ENCODE measurements around the gene TESPA1. TPM values are rescaled to one million over a fixed set of nuclear protein-coding genes. Genes with fewer than 3 reads are reported as not detected.

The TESPA1 gene
- total and polyA plus RNA-seq, 9 of the 15 experiments (the other 6 are each of a cell fraction or from before 2014, with no cell fraction given): 0.72 to 7.1 (median 2.4) TPM

DNA sequence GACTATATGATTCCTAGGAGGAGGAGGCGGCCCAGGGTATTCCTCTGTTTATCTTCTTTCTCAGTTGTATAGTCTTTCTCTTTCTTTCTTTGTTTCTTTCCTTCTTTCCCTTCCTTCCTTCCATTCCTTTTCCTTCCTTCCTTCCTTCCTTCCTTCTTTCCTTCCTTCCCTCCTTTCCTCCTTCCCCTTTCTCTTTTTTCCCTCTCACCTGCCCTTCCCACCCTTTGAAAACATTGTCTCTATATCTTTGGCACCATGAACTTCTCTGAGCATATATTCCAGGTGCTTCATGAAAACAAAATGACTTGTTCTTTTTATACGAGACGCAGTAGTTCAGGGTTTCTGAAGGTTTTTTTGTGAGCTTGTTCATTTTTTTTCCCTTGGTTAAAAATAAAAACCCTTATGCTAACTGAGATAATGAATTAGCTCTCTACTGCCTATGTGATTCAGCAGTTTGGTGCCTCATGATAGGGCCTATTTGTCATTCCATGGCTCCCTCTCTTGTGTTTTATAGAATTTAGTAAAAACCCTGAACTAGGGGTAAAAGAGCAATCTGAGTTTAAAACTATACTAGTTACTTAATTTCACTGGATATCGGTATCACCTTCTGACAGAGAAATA, 3.2 kb upstream of the TESPA1 start (continued):
- TF ChIP-seq DNMT1 (IDR thresholded peaks at IDR 0.05) (0 out of 2 replicates have a peak, but pooled peaks have one; percentile 71), STAT5A (IDR thresholded peaks at IDR 0.05; ENCODE audit: borderline replicate concordance, low read length) (peak; percentile 40; the same call in 1 of the 2 replicates), C11orf30 (IDR thresholded peaks at IDR 0.05; ENCODE audit: low read depth) (peak; percentile 88), CSDE1 (IDR thresholded peaks at IDR 0.05) (0 out of 4 replicates have a peak, but pooled peaks of 1 of the 2 experiments have one; percentile 80), ELF4 (CRISPR knock-in tag; IDR thresholded peaks at IDR 0.05) (peak; percentile 91), CBFA2T2 (conservative IDR thresholded peaks at IDR 0.05) (peak; percentile 76), MAFG (tag; conservative IDR thresholded peaks at IDR 0.05) (peak; percentile 85), SP1 (CRISPR knock-in tag; IDR thresholded peaks at IDR 0.05) (no peak), U2AF2 (optimal IDR thresholded peaks at IDR 0.05; ENCODE audit: low read depth, low read length) (no peak), CC2D1A (IDR thresholded peaks at IDR 0.05) (0 out of 2 replicates have a peak, but pooled peaks have one; percentile 39)
- TF ChIP-seq, protein P1, sequence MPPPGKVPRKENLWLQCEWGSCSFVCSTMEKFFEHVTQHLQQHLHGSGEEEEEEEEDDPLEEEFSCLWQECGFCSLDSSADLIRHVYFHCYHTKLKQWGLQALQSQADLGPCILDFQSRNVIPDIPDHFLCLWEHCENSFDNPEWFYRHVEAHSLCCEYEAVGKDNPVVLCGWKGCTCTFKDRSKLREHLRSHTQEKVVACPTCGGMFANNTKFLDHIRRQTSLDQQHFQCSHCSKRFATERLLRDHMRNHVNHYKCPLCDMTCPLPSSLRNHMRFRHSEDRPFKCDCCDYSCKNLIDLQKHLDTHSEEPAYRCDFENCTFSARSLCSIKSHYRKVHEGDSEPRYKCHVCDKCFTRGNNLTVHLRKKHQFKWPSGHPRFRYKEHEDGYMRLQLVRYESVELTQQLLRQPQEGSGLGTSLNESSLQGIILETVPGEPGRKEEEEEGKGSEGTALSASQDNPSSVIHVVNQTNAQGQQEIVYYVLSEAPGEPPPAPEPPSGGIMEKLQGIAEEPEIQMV (tag; conservative IDR thresholded peaks at IDR 0.05; ENCODE audit: low read depth): no peak; the same call in 1 of the 2 replicates
- TF ChIP-seq, protein P2, sequence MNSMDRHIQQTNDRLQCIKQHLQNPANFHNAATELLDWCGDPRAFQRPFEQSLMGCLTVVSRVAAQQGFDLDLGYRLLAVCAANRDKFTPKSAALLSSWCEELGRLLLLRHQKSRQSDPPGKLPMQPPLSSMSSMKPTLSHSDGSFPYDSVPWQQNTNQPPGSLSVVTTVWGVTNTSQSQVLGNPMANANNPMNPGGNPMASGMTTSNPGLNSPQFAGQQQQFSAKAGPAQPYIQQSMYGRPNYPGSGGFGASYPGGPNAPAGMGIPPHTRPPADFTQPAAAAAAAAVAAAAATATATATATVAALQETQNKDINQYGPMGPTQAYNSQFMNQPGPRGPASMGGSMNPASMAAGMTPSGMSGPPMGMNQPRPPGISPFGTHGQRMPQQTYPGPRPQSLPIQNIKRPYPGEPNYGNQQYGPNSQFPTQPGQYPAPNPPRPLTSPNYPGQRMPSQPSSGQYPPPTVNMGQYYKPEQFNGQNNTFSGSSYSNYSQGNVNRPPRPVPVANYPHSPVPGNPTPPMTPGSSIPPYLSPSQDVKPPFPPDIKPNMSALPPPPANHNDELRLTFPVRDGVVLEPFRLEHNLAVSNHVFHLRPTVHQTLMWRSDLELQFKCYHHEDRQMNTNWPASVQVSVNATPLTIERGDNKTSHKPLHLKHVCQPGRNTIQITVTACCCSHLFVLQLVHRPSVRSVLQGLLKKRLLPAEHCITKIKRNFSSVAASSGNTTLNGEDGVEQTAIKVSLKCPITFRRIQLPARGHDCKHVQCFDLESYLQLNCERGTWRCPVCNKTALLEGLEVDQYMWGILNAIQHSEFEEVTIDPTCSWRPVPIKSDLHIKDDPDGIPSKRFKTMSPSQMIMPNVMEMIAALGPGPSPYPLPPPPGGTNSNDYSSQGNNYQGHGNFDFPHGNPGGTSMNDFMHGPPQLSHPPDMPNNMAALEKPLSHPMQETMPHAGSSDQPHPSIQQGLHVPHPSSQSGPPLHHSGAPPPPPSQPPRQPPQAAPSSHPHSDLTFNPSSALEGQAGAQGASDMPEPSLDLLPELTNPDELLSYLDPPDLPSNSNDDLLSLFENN (IDR thresholded peaks at IDR 0.05; ENCODE audit: low read depth in 2 of 2, low read length in 2 of 2): 0 out of 4 replicates have a peak, but pooled peaks of 1 of the 2 experiments have one; percentile 23
- TF ChIP-seq, protein P3, sequence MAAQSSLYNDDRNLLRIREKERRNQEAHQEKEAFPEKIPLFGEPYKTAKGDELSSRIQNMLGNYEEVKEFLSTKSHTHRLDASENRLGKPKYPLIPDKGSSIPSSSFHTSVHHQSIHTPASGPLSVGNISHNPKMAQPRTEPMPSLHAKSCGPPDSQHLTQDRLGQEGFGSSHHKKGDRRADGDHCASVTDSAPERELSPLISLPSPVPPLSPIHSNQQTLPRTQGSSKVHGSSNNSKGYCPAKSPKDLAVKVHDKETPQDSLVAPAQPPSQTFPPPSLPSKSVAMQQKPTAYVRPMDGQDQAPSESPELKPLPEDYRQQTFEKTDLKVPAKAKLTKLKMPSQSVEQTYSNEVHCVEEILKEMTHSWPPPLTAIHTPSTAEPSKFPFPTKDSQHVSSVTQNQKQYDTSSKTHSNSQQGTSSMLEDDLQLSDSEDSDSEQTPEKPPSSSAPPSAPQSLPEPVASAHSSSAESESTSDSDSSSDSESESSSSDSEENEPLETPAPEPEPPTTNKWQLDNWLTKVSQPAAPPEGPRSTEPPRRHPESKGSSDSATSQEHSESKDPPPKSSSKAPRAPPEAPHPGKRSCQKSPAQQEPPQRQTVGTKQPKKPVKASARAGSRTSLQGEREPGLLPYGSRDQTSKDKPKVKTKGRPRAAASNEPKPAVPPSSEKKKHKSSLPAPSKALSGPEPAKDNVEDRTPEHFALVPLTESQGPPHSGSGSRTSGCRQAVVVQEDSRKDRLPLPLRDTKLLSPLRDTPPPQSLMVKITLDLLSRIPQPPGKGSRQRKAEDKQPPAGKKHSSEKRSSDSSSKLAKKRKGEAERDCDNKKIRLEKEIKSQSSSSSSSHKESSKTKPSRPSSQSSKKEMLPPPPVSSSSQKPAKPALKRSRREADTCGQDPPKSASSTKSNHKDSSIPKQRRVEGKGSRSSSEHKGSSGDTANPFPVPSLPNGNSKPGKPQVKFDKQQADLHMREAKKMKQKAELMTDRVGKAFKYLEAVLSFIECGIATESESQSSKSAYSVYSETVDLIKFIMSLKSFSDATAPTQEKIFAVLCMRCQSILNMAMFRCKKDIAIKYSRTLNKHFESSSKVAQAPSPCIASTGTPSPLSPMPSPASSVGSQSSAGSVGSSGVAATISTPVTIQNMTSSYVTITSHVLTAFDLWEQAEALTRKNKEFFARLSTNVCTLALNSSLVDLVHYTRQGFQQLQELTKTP (IDR thresholded peaks at IDR 0.05; ENCODE audit: low read depth in 1 of 2, partially characterized antibody in 2 of 2): peak in 1 of 2 experiments; percentile 32
- TF ChIP-seq, protein P4, sequence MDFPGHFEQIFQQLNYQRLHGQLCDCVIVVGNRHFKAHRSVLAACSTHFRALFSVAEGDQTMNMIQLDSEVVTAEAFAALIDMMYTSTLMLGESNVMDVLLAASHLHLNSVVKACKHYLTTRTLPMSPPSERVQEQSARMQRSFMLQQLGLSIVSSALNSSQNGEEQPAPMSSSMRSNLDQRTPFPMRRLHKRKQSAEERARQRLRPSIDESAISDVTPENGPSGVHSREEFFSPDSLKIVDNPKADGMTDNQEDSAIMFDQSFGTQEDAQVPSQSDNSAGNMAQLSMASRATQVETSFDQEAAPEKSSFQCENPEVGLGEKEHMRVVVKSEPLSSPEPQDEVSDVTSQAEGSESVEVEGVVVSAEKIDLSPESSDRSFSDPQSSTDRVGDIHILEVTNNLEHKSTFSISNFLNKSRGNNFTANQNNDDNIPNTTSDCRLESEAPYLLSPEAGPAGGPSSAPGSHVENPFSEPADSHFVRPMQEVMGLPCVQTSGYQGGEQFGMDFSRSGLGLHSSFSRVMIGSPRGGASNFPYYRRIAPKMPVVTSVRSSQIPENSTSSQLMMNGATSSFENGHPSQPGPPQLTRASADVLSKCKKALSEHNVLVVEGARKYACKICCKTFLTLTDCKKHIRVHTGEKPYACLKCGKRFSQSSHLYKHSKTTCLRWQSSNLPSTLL (IDR thresholded peaks at IDR 0.05): 0 out of 2 replicates have a peak, but pooled peaks have one; percentile 46
